PC-3 (cell line): ENCODE data around the gene CMA1. TPM values are rescaled to one million over a fixed set of nuclear protein-coding genes. Genes with fewer than 3 reads are reported as not detected.
"Not testable (repeated sequence)": the region's sequence is repeated elsewhere in the genome, so short reads cannot be mapped to it uniquely, and the experiment has no call there.

Source experiments
- ATAC-seq: fragments of 200-7000 bp; cut with Tn5 transposase; 2 replicates; pipeline ENCODE4 v1.9.1; 2020; ENCODE audit warnings: mild to moderate bottlenecking, moderate library complexity
- BruUV-seq: library from RNA; stranded (reverse); fragments of 400-500 nt; replicated peaks from 2 replicates; lab custom pipeline; 2021; lab: Mats Ljungman, UMichigan
- CTCF ChIA-PET: fragments of 300-600 bp; sonication (Branson Sonifier 250); formaldehyde crosslinking; loops from one replicate; lab custom pipeline; 2022; ENCODE audit warnings: antibody characterized with exemption; lab: Charles Lee
- POLR2A ChIA-PET: fragments of 300-600 bp; sonication (Branson Sonifier 250); formaldehyde crosslinking; loops from one replicate; lab custom pipeline; 2022; ENCODE audit warnings: antibody characterized with exemption; ENCODE audit not compliant: unreplicated experiment; lab: Charles Lee
- DNase-seq: peaks from one replicate; pipeline ENCODE4 v3.0.0-alpha.2; 2015
- H2AFZ ChIP-seq: fragments of 300-600 bp; sonication (generic); 2 replicates; pipeline ENCODE4 v1.6.0; 2016; ENCODE audit warnings: antibody characterized with exemption, low read length
- H3F3A ChIP-seq: fragments of 300-600 bp; sonication (generic); one replicate; pipeline ENCODE4 v1.6.0; 2017; ENCODE audit warnings: antibody characterized with exemption, low read length, control low read depth, mild to moderate bottlenecking; ENCODE audit not compliant: unreplicated experiment
- H3K27ac ChIP-seq: fragments of 300-600 bp; sonication (generic); 2 replicates; pipeline ENCODE4 v1.5.1; 2016; ENCODE audit warnings: mild to moderate bottlenecking, low read length
- H3K27me3 ChIP-seq: fragments of 300-600 bp; sonication (generic); 2 replicates; pipeline ENCODE4 v1.6.1; 2016; ENCODE audit warnings: low read length, mixed read lengths
- H3K36me3 ChIP-seq: fragments of 300-600 bp; sonication (generic); 2 replicates; pipeline ENCODE4 v1.6.1; 2016; ENCODE audit warnings: low read depth, mixed run types, low read length, mixed read lengths
- H3K4me1 ChIP-seq: fragments of 300-600 bp; sonication (generic); 2 replicates; pipeline ENCODE4 v1.5.1; 2016; ENCODE audit warnings: low read length; ENCODE audit not compliant: insufficient read depth
- H3K4me2 ChIP-seq: fragments of 300-600 bp; sonication (generic); 2 replicates; pipeline ENCODE4 v1.6.0; 2016; ENCODE audit warnings: low read length
- H3K4me3 ChIP-seq: fragments of 300-600 bp; sonication (generic); 2 replicates; pipeline ENCODE4 v1.5.1; 2016; ENCODE audit warnings: mild to moderate bottlenecking, low read length, mixed read lengths
- H3K79me2 ChIP-seq: fragments of 300-600 bp; sonication (generic); 2 replicates; pipeline ENCODE4 v1.6.1; 2017; ENCODE audit warnings: low read length, mixed read lengths
- H3K9ac ChIP-seq: fragments of 300-600 bp; sonication (generic); 2 replicates; pipeline ENCODE4 v1.6.0; 2016; ENCODE audit warnings: mild to moderate bottlenecking, low read length
- H3K9me2 ChIP-seq: fragments of 300-600 bp; sonication (generic); replicated peaks from 2 replicates; pipeline ENCODE4 v1.6.1; 2016; ENCODE audit warnings: mixed run types, low read length, mixed read lengths
- H3K9me3 ChIP-seq: fragments of 300-600 bp; sonication (generic); 2 replicates; pipeline ENCODE4 v1.6.1; 2016; ENCODE audit warnings: low read length, mixed read lengths
- H4K20me1 ChIP-seq: fragments of 300-600 bp; sonication (generic); 2 replicates; pipeline ENCODE4 v1.6.1; 2016; ENCODE audit warnings: low read length, mixed read lengths
- EZH2 ChIP-seq: fragments of 300-600 bp; sonication (generic); IDR thresholded peaks from one replicate; pipeline ENCODE4 v1.6.1; 2017; ENCODE audit warnings: antibody characterized with exemption, mild to moderate bottlenecking, low read length; ENCODE audit not compliant: unreplicated experiment
- EZH2phosphoT487 ChIP-seq: fragments of 300-600 bp; sonication (generic); IDR thresholded peaks from 2 replicates; pipeline ENCODE4 v1.6.1; 2018; ENCODE audit warnings: mild to moderate bottlenecking, antibody characterized with exemption, low read length, borderline replicate concordance
- intact Hi-C: fragments of 100-400 bp; cut with micrococcal nuclease; formaldehyde crosslinking; loops from 2 replicates; pipeline ENCODE4 v1.9.0; 2023
- total RNA-seq: library from RNA; depleted of rRNA; stranded (reverse); fragments of >200 nt; gene quantifications from 2 replicates; pipeline ENCODE4 v1.2.3, GENCODE V29; 2014
- TF ChIP-seq, protein P1 (sequence below): fragments of 300-600 bp; sonication (generic); conservative IDR thresholded peaks from 2 replicates; pipeline ENCODE4 v1.5.1; 2017; ENCODE audit warnings: antibody characterized with exemption, low read depth, mild to moderate bottlenecking, low read length

CMA1 gene
- total RNA-seq, 1 experiment from 2014 or later = not detected

DNA sequence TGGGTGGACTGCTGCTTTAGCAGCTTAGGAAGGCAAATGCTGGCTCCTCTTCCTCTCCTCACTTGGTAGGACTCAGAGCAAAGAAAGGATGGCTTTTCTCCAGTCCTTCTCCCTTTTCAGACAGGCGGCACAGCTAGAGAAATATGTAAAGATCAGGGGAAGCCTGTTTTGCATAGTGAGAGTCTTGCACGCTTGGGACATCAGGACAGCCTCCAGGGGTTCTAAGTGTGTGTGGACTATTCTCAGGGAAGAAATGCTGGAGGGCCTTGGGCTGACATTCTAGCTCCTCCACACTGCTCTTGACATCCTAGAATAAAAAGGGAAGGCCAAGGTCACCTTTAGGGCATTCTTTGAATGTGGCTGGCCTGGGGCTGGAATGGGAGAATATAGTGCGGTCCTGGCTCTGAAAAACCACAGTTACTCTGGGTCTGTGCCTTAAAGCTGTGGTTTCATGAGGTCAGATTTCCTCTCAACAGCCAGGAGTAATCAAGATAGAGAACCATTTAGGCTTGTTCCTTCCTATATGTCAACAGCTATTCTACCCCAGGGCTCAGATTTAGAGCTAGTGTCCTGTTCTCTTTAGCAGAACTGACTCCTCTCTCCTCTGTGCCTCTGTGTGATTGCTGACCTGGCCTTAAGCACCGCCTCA is 24.3 kb downstream of the CMA1 start:
- H3K4me3 ChIP-seq = no peak overlapping the region
- no peak for ATAC-seq
- H3K9me2 ChIP-seq = no peaks in the 10 kb centered on the region
- no peak overlapping the region for H3K9ac ChIP-seq
- H3K9me3 ChIP-seq = no peaks in the 10 kb centered on the region
- H3K27ac ChIP-seq = no peak overlapping the region
- H3F3A ChIP-seq = no peaks in the 10 kb centered on the region
- H2AFZ ChIP-seq = no peak overlapping the region
- CTCF ChIA-PET = no interaction called here
- no peaks in the 10 kb centered on the region for H3K27me3 ChIP-seq
- no peaks in the 10 kb centered on the region for H4K20me1 ChIP-seq
- H3K79me2 ChIP-seq = no peaks in the 10 kb centered on the region
- DNase-seq = peak; percentile 12
- intact Hi-C loops = no loop called here
- H3K4me1 ChIP-seq = peaks cover 5% of the 10 kb centered on the region; the same call in 1 of the 2 replicates
- POLR2A ChIA-PET = no interaction called here
- H3K4me2 ChIP-seq = no peak overlapping the region
- TF ChIP-seq, protein P1, sequence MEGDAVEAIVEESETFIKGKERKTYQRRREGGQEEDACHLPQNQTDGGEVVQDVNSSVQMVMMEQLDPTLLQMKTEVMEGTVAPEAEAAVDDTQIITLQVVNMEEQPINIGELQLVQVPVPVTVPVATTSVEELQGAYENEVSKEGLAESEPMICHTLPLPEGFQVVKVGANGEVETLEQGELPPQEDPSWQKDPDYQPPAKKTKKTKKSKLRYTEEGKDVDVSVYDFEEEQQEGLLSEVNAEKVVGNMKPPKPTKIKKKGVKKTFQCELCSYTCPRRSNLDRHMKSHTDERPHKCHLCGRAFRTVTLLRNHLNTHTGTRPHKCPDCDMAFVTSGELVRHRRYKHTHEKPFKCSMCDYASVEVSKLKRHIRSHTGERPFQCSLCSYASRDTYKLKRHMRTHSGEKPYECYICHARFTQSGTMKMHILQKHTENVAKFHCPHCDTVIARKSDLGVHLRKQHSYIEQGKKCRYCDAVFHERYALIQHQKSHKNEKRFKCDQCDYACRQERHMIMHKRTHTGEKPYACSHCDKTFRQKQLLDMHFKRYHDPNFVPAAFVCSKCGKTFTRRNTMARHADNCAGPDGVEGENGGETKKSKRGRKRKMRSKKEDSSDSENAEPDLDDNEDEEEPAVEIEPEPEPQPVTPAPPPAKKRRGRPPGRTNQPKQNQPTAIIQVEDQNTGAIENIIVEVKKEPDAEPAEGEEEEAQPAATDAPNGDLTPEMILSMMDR = no peak
- no peak for TF ChIP-seq EZH2phosphoT487
- H3K36me3 ChIP-seq = no peaks in the 10 kb centered on the region
- BruUV-seq = no TSS peak

DNA sequence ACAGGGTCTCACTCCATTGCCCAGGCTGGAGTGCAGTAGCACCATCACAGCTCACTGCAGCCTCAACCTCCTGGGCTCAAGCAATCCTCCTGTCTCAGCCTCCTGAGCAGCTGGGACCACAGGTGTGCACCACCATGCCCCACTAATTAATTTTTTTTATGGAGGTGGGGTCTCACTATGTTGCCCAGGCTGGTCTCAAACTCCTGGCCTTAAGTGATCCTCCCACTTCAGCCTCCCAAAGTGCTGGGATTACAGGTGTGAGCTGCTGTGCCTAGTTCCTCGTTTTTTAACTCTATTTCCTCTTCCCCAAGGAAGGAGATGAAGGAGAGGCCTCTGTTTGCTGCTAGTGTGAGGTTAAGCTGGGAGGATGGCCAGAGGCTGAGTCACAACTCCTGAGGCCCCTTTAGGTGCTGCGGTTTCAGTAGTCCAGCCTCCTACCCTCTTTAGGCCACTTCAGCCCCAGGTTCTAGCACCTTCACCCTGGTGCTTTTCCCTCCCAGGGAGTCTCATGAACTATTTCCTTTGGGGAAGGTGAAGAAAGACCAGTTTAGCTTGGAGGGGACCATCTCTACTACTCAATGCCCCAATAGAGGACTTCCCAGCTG is 25.3 kb downstream of the CMA1 start:
- H3K9ac ChIP-seq, POLR2A ChIA-PET, H3K9me3 ChIP-seq, H3K4me2 ChIP-seq, H3K27ac ChIP-seq, H2AFZ ChIP-seq, CTCF ChIA-PET, H3K4me3 ChIP-seq, H3K27me3 ChIP-seq, H3K9me2 ChIP-seq, BruUV-seq, H3K79me2 ChIP-seq, H3K36me3 ChIP-seq, H4K20me1 ChIP-seq, intact Hi-C loops, H3K4me1 ChIP-seq, H3F3A ChIP-seq: not testable (repeated sequence)
- ATAC-seq (peak; percentile 93), DNase-seq (peak; percentile 75)

DNA sequence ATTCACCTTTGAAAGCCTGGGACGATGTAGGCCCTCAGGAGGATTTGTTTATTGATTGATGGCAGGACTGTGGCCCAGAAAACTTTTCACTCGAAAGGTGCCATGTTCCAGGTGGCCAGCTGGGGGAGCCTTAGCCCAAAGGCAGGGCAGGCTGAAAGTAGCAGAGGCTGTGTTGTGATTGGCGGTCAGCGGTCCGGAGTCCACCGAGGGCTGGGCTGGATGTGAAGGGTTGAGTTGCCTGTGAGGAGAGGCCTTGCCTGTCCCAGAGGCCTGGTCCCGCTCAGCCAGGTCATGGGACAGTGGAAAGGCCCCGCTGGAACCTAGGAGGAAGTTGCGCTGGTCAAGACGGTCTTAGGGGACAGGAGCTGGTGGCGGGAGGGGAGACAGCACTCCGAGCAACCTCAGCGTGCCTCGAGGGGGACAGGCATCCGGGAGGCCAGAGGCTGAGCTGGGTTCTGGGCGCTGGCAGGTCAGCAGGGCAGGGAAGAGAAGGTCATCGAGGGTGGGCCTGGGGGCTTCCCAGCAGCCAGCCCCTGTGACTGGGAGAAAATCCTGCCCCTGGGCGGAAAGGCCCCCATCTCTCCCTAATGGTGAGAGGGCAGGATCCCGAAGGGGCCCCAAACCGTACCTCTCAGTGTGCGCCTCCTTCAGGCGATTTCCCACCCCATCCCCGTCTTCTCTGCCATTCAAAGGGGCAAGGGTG is 26.3 kb downstream of the CMA1 start:
- H3K36me3 ChIP-seq = no peaks in the 10 kb centered on the region
- intact Hi-C loops = no loop called here
- H3K9me2 ChIP-seq = no peaks in the 10 kb centered on the region
- ATAC-seq (peak; percentile 59), DNase-seq (peak; percentile 46)
- H3K4me3 ChIP-seq = no peak overlapping the region
- CTCF ChIA-PET = no interaction called here
- H3K9me3 ChIP-seq = no peaks in the 10 kb centered on the region
- no peak overlapping the region for H3K9ac ChIP-seq
- no peak overlapping the region for H3K4me2 ChIP-seq
- H3K79me2 ChIP-seq = no peaks in the 10 kb centered on the region
- no TSS peak for BruUV-seq
- TF ChIP-seq EZH2phosphoT487 (no peak), EZH2 (no peak)
- TF ChIP-seq, protein P1 = peak; percentile 74
- H3F3A ChIP-seq = no peaks in the 10 kb centered on the region
- no peaks in the 10 kb centered on the region for H4K20me1 ChIP-seq
- no peaks in the 10 kb centered on the region for H3K27me3 ChIP-seq
- no peak overlapping the region for H2AFZ ChIP-seq
- POLR2A ChIA-PET = no interaction called here
- H3K27ac ChIP-seq = no peak overlapping the region
- H3K4me1 ChIP-seq = peaks cover 5% of the 10 kb centered on the region; the same call in 1 of the 2 replicates

DNA sequence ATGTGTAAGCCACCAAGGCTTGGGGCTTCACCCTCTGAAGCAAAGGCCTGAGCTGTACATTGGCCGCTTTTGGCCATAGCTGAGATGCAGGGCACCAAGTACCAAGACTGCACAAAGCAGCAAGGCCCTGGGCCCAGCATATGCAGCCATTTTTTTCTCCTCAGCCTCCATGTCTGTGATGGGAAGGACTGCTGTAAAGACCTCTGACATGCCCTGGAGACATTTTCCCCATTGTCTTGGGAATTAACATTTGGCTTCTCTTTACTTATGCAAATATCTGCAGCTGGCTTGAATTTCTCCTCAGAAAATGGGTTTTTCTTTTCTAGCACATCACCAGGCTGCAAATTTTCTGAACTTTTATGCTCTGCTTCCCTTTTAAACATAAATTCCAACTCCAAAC is 28.1 kb downstream of the CMA1 start:
- H3K4me2 ChIP-seq, H3K4me3 ChIP-seq, H3K9me2 ChIP-seq, ATAC-seq, intact Hi-C loops, BruUV-seq, H3K9ac ChIP-seq, H3F3A ChIP-seq, H4K20me1 ChIP-seq, POLR2A ChIA-PET, H3K27me3 ChIP-seq, H3K36me3 ChIP-seq, DNase-seq, H3K9me3 ChIP-seq, H3K4me1 ChIP-seq, H3K27ac ChIP-seq, H3K79me2 ChIP-seq, H2AFZ ChIP-seq, CTCF ChIA-PET: not testable (repeated sequence)
